Measurements from ENCODE around the gene SGMS1. TPM values are rescaled to one million over a fixed set of nuclear protein-coding genes. Genes with fewer than 3 reads are reported as not detected.
"Not testable (repeated sequence)": the region's sequence is repeated elsewhere in the genome, so short reads cannot be mapped to it uniquely, and the experiment has no call there.

Gene SGMS1
- total RNA-seq, 1 experiment from 2014 or later, result 20.4 TPM

DNA sequence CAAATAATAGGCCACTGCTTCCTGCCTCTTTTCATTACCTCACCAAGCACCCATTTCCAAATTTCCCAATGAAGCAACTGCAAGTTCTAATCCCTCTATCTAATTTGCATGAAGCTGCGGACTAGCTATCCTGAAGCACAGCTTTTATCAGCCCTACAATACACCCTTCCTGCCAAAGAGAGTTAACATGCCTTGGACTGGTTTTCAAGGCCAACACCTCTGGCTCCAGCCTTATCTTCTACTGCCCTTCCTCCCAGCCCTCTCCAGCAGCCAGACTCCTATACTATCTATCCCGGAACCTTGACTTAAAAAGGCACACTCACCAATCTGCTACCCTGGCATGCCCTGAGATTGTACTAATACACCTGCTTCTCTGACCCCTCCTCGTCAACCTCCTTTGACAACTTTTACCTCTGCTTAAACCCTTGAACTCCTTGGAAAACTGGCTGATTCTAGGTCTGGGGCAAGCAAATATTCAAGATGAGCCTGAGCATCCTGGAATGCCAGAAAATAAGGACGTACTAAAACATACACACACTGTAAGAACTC, 73.4 kb downstream of the SGMS1 start:
- Histone ChIP-seq H3K27ac (ENCODE audit: insufficient read length, low read depth, low read length) (no peak overlapping the region), H2BK20ac (ENCODE audit: low read depth, low read length, poor library complexity, severe bottlenecking) (no peak overlapping the region), H2BK12ac (ENCODE audit: insufficient read length, low read depth, low read length) (no peak overlapping the region), H3K14ac (ENCODE audit: insufficient read depth, low read length) (no peak overlapping the region), H3K23ac (ENCODE audit: insufficient read length, low read depth, low read length) (no peak overlapping the region), H3T11ph (ENCODE audit: low read length) (no peak overlapping the region), H3K79me1 (ENCODE audit: insufficient read depth, low read depth, low read length, poor library complexity, severe bottlenecking) (no peaks in the 10 kb centered on the region), H2BK15ac (ENCODE audit: low read depth, low read length) (no peak overlapping the region), H3K27me3 (ENCODE audit: insufficient read depth, low read length) (no peaks in the 10 kb centered on the region), H2BK5ac (ENCODE audit: insufficient read length, low read length) (no peak overlapping the region), H4K20me1 (ENCODE audit: control insufficient read depth, insufficient read depth, insufficient read length) (no peaks in the 10 kb centered on the region), H4K8ac (replicated peaks; ENCODE audit: insufficient read length, low read depth, low read length) (no peak overlapping the region), H3K23me2 (ENCODE audit: insufficient read length, low read depth, low read length, poor library complexity, severe bottlenecking) (no peaks in the 10 kb centered on the region), H4K5ac (ENCODE audit: insufficient read length, low read depth, low read length) (no peak overlapping the region), H3K79me2 (ENCODE audit: insufficient read depth, low read length) (0 out of 2 replicates have a peak, but pooled peaks cover 2% of the 10 kb centered on the region), H2BK120ac (ENCODE audit: low read depth, low read length, poor library complexity, severe bottlenecking) (no peak overlapping the region), H3K4me2 (ENCODE audit: insufficient read depth, insufficient read length, low read length) (no peak overlapping the region), H3K4ac (ENCODE audit: low read depth, low read length) (no peak overlapping the region), H3K56ac (ENCODE audit: insufficient read length, low read depth, low read length) (no peak overlapping the region), H2AK5ac (ENCODE audit: insufficient read length, low read length) (no peak overlapping the region), H2AFZ (ENCODE audit: low read length) (no peak overlapping the region), H3K18ac (ENCODE audit: insufficient read length, low read depth, low read length) (no peak overlapping the region), H4K91ac (ENCODE audit: insufficient read length, low read depth, low read length) (no peak overlapping the region), H3K9ac (ENCODE audit: extremely low read depth, insufficient read length, low read length) (no peak overlapping the region), H3K9me3 (ENCODE audit: control insufficient read depth, low read depth, low read length) (no peaks in the 10 kb centered on the region), H3K4me1 (ENCODE audit: insufficient read depth, low read length) (peaks cover 9% of the 10 kb centered on the region; the same call in 1 of the 2 replicates)
- Mint-ChIP-seq H3K27ac (peak overlapping the region; percentile 36 to 94 (median 87)), H3K27me3 (ENCODE audit: low read depth) (no peaks in the 10 kb centered on the region), H3K4me3 (peak overlapping the region in 1 of 2 experiments; percentile 35; a peak in 1 of 5 replicates), H3K36me3 (ENCODE audit: insufficient read depth in 1 of 3, low read depth in 3 of 3) (peaks cover 0 to 28% (median 9%) of the 10 kb centered on the region in 3 experiments; a peak in 4 of 7 replicates), H3K4me1 (peaks cover 34 to 47% of the 10 kb centered on the region in 2 experiments), H3K9me3 (peaks cover 6 to 17% of the 10 kb centered on the region in 2 experiments; a peak in 4 of 5 replicates)
- WGBS (ENCODE audit: extremely low coverage, insufficient read length, low lambda C conversion rate), result no CpG with 5 or more reads among the region's 4 CpGs
- DNase-seq, result no peak
- TF ChIP-seq, protein P1, sequence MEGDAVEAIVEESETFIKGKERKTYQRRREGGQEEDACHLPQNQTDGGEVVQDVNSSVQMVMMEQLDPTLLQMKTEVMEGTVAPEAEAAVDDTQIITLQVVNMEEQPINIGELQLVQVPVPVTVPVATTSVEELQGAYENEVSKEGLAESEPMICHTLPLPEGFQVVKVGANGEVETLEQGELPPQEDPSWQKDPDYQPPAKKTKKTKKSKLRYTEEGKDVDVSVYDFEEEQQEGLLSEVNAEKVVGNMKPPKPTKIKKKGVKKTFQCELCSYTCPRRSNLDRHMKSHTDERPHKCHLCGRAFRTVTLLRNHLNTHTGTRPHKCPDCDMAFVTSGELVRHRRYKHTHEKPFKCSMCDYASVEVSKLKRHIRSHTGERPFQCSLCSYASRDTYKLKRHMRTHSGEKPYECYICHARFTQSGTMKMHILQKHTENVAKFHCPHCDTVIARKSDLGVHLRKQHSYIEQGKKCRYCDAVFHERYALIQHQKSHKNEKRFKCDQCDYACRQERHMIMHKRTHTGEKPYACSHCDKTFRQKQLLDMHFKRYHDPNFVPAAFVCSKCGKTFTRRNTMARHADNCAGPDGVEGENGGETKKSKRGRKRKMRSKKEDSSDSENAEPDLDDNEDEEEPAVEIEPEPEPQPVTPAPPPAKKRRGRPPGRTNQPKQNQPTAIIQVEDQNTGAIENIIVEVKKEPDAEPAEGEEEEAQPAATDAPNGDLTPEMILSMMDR (conservative IDR thresholded peaks at IDR 0.05), result no peak

DNA sequence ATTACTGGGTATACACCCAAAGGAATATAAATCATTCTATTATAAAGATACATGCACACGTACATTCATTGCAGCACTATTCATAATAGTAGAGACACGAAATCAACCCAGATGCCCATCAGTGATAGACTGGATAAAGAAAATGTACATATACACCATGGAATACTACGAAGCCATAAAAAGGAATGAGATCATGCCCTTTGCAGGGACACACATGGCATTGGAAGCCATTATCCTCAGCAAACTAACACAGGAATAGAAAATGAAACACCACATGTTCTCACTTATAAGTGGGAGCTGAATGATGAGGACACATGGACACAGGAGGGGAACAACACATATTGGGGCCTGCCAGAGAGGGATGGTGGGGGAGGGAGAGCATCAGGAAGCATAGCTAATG, 74.6 kb downstream of the SGMS1 start:
- H3K4ac ChIP-seq (ENCODE audit: low read depth, low read length); H3K79me2 ChIP-seq (ENCODE audit: insufficient read depth, low read length); H3K27ac ChIP-seq (ENCODE audit: insufficient read length, low read depth, low read length); H3K27me3 ChIP-seq (ENCODE audit: insufficient read depth, low read length); H2AK5ac ChIP-seq (ENCODE audit: insufficient read length, low read length); H3K9me3 ChIP-seq (ENCODE audit: control insufficient read depth, low read depth, low read length); H2BK12ac ChIP-seq (ENCODE audit: insufficient read length, low read depth, low read length); H4K8ac ChIP-seq (replicated peaks; ENCODE audit: insufficient read length, low read depth, low read length); H3K79me1 ChIP-seq (ENCODE audit: insufficient read depth, low read depth, low read length, poor library complexity, severe bottlenecking); H3K4me3 Mint-ChIP-seq; H4K5ac ChIP-seq (ENCODE audit: insufficient read length, low read depth, low read length); H3K23ac ChIP-seq (ENCODE audit: insufficient read length, low read depth, low read length); H3K56ac ChIP-seq (ENCODE audit: insufficient read length, low read depth, low read length); H3K14ac ChIP-seq (ENCODE audit: insufficient read depth, low read length); H2BK120ac ChIP-seq (ENCODE audit: low read depth, low read length, poor library complexity, severe bottlenecking); H2BK15ac ChIP-seq (ENCODE audit: low read depth, low read length); H4K91ac ChIP-seq (ENCODE audit: insufficient read length, low read depth, low read length); H2AFZ ChIP-seq (ENCODE audit: low read length); H3K4me2 ChIP-seq (ENCODE audit: insufficient read depth, insufficient read length, low read length); H2BK20ac ChIP-seq (ENCODE audit: low read depth, low read length, poor library complexity, severe bottlenecking); H3K23me2 ChIP-seq (ENCODE audit: insufficient read length, low read depth, low read length, poor library complexity, severe bottlenecking); H3K9ac ChIP-seq (ENCODE audit: extremely low read depth, insufficient read length, low read length); H2BK5ac ChIP-seq (ENCODE audit: insufficient read length, low read length); H3K18ac ChIP-seq (ENCODE audit: insufficient read length, low read depth, low read length); H3T11ph ChIP-seq (ENCODE audit: low read length); DNase-seq; H4K20me1 ChIP-seq (ENCODE audit: control insufficient read depth, insufficient read depth, insufficient read length); H3K27me3 Mint-ChIP-seq (ENCODE audit: low read depth); H3K27ac Mint-ChIP-seq: not testable (repeated sequence)
- no CpG with 5 or more reads among the region's 3 CpGs for WGBS (ENCODE audit: extremely low coverage, insufficient read length, low lambda C conversion rate)
- Mint-ChIP-seq H3K4me1 (peaks cover 41 to 49% of the 10 kb centered on the region in 2 experiments), H3K36me3 (ENCODE audit: insufficient read depth in 1 of 3, low read depth in 3 of 3) (peaks cover 0 to 28% (median 9%) of the 10 kb centered on the region in 3 experiments; a peak in 4 of 7 replicates), H3K9me3 (peaks cover 6 to 17% of the 10 kb centered on the region in 2 experiments; a peak in 4 of 5 replicates)
- peaks cover 11% of the 10 kb centered on the region; the same call in 1 of the 2 replicates for H3K4me1 ChIP-seq (ENCODE audit: insufficient read depth, low read length)
